Tibial artery (tissue), 4 donors: ENCODE results near the gene POLR2I.

ENCODE experiments used
- DNase-seq, 2 donors: peaks; one replicate each; pipeline ENCODE4 v3.0.0-alpha.2; 2019
- H3K27ac ChIP-seq, 2 donors: fragments of 200-600 bp; sonication (generic) in 1 of 2; 1 replicate in 1 of 2; 2 replicates in 1 of 2; pipeline ENCODE4 v1.5.1; 2018 to 2019; ENCODE audit warnings: mild to moderate bottlenecking in 1 of 2
- H3K27me3 ChIP-seq, 2 donors: fragments of 200-600 bp; sonication (generic) in 1 of 2; one replicate each; pipeline versions ENCODE4 v1.5.1 to v1.6.0; 2016 to 2019
- H3K36me3 ChIP-seq, 3 donors: fragments of 200-600 bp; sonication (generic) in 2 of 3; one replicate each; pipeline ENCODE4 v1.5.1; 2016 to 2019; ENCODE audit warnings: mild to moderate bottlenecking in 2 of 3
- H3K4me1 ChIP-seq, 4 donors: fragments of 200-600 bp; sonication (generic) in 2 of 4; 1 replicate in 3 of 4; 2 replicates in 1 of 4; pipeline ENCODE4 v1.5.1; 2016 to 2019
- H3K4me3 ChIP-seq, 2 donors: fragments of 200-600 bp; sonication (generic) in 1 of 2; 1 replicate in 1 of 2; 2 replicates in 1 of 2; pipeline ENCODE4 v1.5.1; 2018 to 2019; ENCODE audit warnings: mild to moderate bottlenecking in 2 of 2
- H3K9me3 ChIP-seq, 3 donors: fragments of 200-600 bp; sonication (generic) in 1 of 3; one replicate each; pipeline ENCODE4 v1.5.1; 2016 to 2019
- intact Hi-C: fragments of 100-400 bp; cut with DNase I; formaldehyde crosslinking; loops from one replicate; pipeline ENCODE4 v1.15.0; 2023; ENCODE audit warnings: low total_unique reads
- TF ChIP-seq, protein P1 (sequence below), 2 experiments: fragments of 200-600 bp in 1 of 2; fragments of 450-650 bp in 1 of 2; IDR thresholded peaks; one replicate each; pipeline ENCODE4 v1.5.1; 2017 to 2019; ENCODE audit warnings: antibody characterized with exemption in 2 of 2, mild to moderate bottlenecking in 1 of 2, moderate library complexity in 1 of 2

POLR2I gene

DNA sequence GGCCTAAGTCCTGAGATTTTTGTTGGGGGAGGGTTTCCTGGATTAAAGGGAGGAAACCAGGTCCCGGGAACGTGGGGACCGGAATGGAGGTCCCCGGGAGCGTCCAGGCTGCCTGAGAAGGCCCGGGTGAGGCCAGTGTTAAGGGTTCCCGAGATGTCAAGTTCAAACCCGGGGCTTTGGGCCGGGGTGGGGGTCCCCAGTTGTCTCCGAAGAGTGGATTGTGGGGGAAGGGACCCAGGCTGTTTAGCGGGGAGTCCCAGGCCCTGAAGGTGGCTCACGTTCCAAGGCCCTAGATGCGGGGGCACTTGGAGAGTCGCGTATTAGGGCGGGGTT, 37.3 kb upstream of the POLR2I start:
- Histone ChIP-seq H3K27me3 (no peaks in the 10 kb centered on the region), H3K4me1 (peaks cover 0 to 30% (median 23%) of the 10 kb centered on the region in 4 donors), H3K4me3 (peak overlapping the region; percentile 68 to 82), H3K27ac (peak overlapping the region; percentile 99 to 100), H3K9me3 (no peaks in the 10 kb centered on the region), H3K36me3 (peaks cover 28 to 43% (median 32%) of the 10 kb centered on the region in 3 donors)
- no peak for DNase-seq
- intact Hi-C loops = loop anchor here (10.0 kb wide), 1 partner anchor 157 kb away; the partner anchor contains the start of gene SDHAF1
- TF ChIP-seq, protein P1, sequence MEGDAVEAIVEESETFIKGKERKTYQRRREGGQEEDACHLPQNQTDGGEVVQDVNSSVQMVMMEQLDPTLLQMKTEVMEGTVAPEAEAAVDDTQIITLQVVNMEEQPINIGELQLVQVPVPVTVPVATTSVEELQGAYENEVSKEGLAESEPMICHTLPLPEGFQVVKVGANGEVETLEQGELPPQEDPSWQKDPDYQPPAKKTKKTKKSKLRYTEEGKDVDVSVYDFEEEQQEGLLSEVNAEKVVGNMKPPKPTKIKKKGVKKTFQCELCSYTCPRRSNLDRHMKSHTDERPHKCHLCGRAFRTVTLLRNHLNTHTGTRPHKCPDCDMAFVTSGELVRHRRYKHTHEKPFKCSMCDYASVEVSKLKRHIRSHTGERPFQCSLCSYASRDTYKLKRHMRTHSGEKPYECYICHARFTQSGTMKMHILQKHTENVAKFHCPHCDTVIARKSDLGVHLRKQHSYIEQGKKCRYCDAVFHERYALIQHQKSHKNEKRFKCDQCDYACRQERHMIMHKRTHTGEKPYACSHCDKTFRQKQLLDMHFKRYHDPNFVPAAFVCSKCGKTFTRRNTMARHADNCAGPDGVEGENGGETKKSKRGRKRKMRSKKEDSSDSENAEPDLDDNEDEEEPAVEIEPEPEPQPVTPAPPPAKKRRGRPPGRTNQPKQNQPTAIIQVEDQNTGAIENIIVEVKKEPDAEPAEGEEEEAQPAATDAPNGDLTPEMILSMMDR (IDR thresholded peaks at IDR 0.05) = no peak

DNA sequence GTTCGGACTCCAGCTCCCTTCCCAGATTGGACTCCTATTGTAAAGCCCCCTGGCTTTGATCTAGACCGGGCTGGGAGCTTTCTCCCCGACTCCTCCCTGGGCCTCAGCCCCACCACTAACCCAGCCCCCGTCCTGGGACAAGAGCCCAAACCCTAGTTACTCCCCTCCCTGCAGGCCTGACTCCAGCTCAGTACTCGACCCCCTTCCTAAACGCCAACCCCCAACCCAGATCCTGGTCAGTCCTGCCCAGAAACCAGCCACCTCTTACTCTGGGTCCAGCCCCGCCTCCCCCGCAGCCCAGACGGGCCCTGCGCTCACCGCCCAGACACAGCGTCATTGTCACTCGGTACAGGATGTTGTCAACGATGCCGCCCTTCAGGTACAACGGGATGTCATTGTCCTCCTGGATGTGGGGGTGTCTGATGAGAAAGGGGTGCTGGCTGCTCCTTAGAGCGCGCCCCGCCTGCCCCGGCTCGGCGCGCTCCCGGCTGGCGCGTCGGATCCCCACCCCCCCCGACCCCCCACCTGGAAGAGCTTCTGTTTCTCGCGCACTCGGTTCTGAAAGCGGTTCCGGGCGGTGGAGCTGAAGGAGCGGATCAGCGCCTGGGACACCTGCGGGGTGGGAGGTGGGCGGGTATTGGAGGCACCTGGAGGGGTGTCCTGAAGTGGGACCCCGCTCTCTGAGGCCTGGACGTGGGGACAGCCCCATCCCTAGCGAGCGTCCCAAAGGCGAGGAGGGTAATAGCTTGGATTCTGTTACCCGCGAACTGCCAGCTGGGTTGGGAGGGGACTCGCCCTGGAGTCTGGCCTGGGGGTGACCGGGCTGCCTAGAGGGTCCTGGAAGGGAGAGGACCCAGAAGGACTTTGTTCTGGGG, 36.7 kb upstream of the POLR2I start:
- H3K4me3 ChIP-seq = peak overlapping the region; percentile 68 to 82
- peak; percentile 76 to 90 for DNase-seq
- H3K4me1 ChIP-seq = peaks cover 0 to 30% (median 23%) of the 10 kb centered on the region in 4 donors
- TF ChIP-seq, protein P1 (IDR thresholded peaks at IDR 0.05) = no peak
- H3K27ac ChIP-seq = peak overlapping the region; percentile 99 to 100
- no peaks in the 10 kb centered on the region for H3K9me3 ChIP-seq
- H3K36me3 ChIP-seq = peaks cover 34 to 49% (median 38%) of the 10 kb centered on the region in 3 donors
- intact Hi-C loops = loop anchor here (10.0 kb wide), 1 partner anchor 157 kb away; the partner anchor contains the start of gene SDHAF1
- no peaks in the 10 kb centered on the region for H3K27me3 ChIP-seq

DNA sequence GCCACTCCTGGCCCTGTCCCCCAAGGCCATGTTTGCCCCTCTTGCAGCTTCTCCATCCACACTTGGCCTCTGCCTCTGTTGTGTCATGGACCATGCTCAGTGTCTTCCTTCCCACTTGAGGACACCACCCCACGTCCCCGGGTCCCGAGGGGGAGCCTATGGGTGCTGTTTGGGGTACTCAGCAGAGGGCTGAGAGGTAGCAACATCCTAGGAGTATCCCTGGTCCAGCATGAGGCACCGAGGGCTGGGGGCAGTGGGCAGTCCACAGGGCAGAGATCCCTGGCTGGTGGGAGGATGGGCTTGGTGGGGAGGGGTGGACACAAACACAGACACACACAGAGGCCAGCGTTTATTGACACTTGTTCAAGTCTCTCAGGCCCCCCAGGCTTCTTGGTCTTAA, 35.9 kb upstream of the POLR2I start:
- no peak for DNase-seq
- TF ChIP-seq, protein P1 (IDR thresholded peaks at IDR 0.05) = no peak
- H3K9me3 ChIP-seq = no peaks in the 10 kb centered on the region
- H3K36me3 ChIP-seq = peaks cover 42 to 57% (median 46%) of the 10 kb centered on the region in 3 donors
- peaks cover 0 to 30% (median 23%) of the 10 kb centered on the region in 4 donors for H3K4me1 ChIP-seq
- peak overlapping the region; percentile 68 to 82 for H3K4me3 ChIP-seq
- intact Hi-C loops = loop anchor here (10.0 kb wide), 1 partner anchor 156 kb away; the partner anchor contains the start of gene SDHAF1
- H3K27me3 ChIP-seq = no peaks in the 10 kb centered on the region
- peak overlapping the region; percentile 99 to 100 for H3K27ac ChIP-seq

DNA sequence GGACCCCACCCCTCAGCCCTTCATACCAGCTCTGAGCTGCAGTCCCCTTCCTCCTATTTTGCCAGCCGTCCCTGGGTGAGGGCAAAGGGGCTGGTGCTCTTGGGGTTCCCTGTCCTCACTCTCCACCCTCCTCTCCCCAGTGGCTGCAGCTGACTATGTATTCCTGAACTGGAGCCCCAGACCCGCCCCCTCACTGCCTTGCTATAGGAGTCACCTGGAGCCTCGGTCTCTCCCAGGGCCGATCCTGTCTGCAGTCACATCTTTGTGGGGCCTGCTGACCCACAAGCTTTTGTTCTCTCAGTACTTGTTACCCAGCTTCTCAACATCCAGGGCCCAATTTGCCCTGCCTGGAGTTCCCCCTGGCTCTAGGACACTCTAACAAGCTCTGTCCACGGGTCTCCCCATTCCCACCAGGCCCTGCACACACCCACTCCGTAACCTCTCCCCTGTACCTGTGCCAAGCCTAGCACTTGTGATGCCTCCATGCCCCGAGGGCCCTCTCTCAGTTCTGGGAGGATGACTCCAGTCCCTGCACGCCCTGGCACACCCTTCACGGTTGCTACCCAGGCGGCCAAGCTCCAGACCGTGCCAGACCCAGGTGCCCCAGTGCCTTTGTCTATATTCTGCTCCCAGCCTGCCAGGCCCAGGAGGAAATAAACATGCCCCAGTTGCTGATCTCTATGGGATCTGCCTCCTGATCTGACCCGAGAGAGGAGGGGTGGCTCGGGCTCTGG, 35.2 kb upstream of the POLR2I start:
- TF ChIP-seq, protein P1 (IDR thresholded peaks at IDR 0.05) = no peak
- H3K36me3 ChIP-seq = peaks cover 48 to 65% (median 52%) of the 10 kb centered on the region in 3 donors
- intact Hi-C loops = loop anchor here (10.0 kb wide), 1 partner anchor 155 kb away; the partner anchor contains the start of gene SDHAF1
- no peaks in the 10 kb centered on the region for H3K9me3 ChIP-seq
- no peak overlapping the region for H3K4me3 ChIP-seq
- no peak for DNase-seq
- no peaks in the 10 kb centered on the region for H3K27me3 ChIP-seq
- H3K27ac ChIP-seq = peak overlapping the region; percentile 99 to 100
- H3K4me1 ChIP-seq = peaks cover 0 to 30% (median 23%) of the 10 kb centered on the region in 4 donors

DNA sequence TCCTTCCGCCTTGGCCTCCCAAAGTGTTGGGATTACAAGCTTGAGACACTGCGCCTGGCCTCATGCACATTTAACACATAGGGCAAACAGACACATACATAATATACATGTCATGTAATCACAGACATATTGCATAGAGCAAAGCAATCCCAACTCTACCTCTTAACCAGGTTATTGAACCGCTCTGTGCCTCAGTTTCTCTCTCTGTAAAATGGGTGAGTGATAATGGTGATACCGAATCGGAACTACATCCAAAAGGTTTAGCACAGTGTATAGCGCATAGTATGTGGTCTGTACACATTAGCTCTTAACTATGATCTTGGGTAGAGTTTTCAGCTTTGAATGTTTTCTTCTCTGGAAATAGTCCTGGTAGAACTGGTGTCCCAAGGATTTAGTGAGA, 29.9 kb upstream of the POLR2I start:
- Histone ChIP-seq H3K36me3 (peaks cover 66 to 78% (median 67%) of the 10 kb centered on the region in 3 donors), H3K9me3 (no peaks in the 10 kb centered on the region), H3K4me3 (no peak overlapping the region), H3K27ac (no peak overlapping the region), H3K4me1 (peaks cover 0 to 10% (median 9%) of the 10 kb centered on the region in 4 donors), H3K27me3 (no peaks in the 10 kb centered on the region)
- intact Hi-C loops = no loop called here
- TF ChIP-seq, protein P1 (IDR thresholded peaks at IDR 0.05) = no peak
- no peak for DNase-seq
